CD14-positive monocyte (primary cell): ENCODE data around the gene DRAM1. TPM values are rescaled to one million over a fixed set of nuclear protein-coding genes. Genes with fewer than 3 reads are reported as not detected.

ENCODE experiments used
- DNase-seq, 3 donors: peaks; one replicate each; pipeline ENCODE4 v3.0.0-alpha.2; 2011 to 2022
- H2AFZ ChIP-seq: 2 replicates; pipeline ENCODE4 v1.6.0; 2012; ENCODE audit warnings: mild to moderate bottlenecking, low read depth, low read length, inconsistent platforms; ENCODE audit not compliant: insufficient read depth, poor library complexity, severe bottlenecking
- H3K27ac ChIP-seq, 2 donors: 1 replicate in 1 of 2; 2 replicates in 1 of 2; pipeline ENCODE4 v1.5.1; 2012 to 2013; ENCODE audit warnings: low read length in 2 of 2, control low read depth in 1 of 2, inconsistent platforms in 1 of 2, low read depth in 1 of 2, mild to moderate bottlenecking in 1 of 2
- H3K27me3 ChIP-seq, 2 donors: one replicate each; pipeline versions ENCODE4 v1.6.0 to v1.6.1; 2011 to 2013; ENCODE audit warnings: low read length in 2 of 2; ENCODE audit not compliant: control insufficient read depth in 2 of 2, insufficient read depth in 2 of 2
- H3K36me3 ChIP-seq, 2 donors: replicated peaks in 1 of 2; 1 replicate in 1 of 2; 2 replicates in 1 of 2; pipeline versions ENCODE4 v1.5.1 to v1.6.1; 2012 to 2013; ENCODE audit warnings: low read length in 2 of 2, control low read depth in 1 of 2, inconsistent platforms in 1 of 2, mild to moderate bottlenecking in 1 of 2; ENCODE audit not compliant: insufficient read depth in 2 of 2, control insufficient read depth in 1 of 2
- H3K4me1 ChIP-seq, 2 donors: 1 replicate in 1 of 2; 2 replicates in 1 of 2; pipeline versions ENCODE4 v1.5.1 to v1.6.1; 2012 to 2013; ENCODE audit warnings: low read length in 2 of 2, control low read depth in 1 of 2, inconsistent platforms in 1 of 2, mild to moderate bottlenecking in 1 of 2, moderate library complexity in 1 of 2; ENCODE audit not compliant: insufficient read depth in 2 of 2, control insufficient read depth in 1 of 2
- H3K4me2 ChIP-seq: replicated peaks from 2 replicates; pipeline ENCODE3; 2012; ENCODE audit warnings: low read length, moderate library complexity, mild to moderate bottlenecking; ENCODE audit not compliant: poor library complexity, severe bottlenecking; ENCODE audit errors: extremely low read depth
- H3K4me3 ChIP-seq, 3 experiments: fragments of 200-600 bp in 1 of 3; sonication (generic) in 1 of 3; replicated peaks in 1 of 3; 1 replicate in 2 of 3; 2 replicates in 1 of 3; pipeline ENCODE4 v1.5.1; 2011 to 2013; ENCODE audit warnings: low read length in 3 of 3, mild to moderate bottlenecking in 3 of 3, control low read depth in 2 of 3, low read depth in 2 of 3, inconsistent platforms in 1 of 3, moderate library complexity in 1 of 3
- H3K79me2 ChIP-seq: 2 replicates; pipeline ENCODE4 v1.6.0; 2012; ENCODE audit warnings: mild to moderate bottlenecking, control low read depth, inconsistent platforms, low read length, moderate library complexity; ENCODE audit not compliant: insufficient read depth
- H3K9ac ChIP-seq: 2 replicates; pipeline ENCODE4 v1.6.0; 2017; ENCODE audit warnings: low read length, mild to moderate bottlenecking; ENCODE audit not compliant: insufficient read depth, poor library complexity, severe bottlenecking
- H3K9me3 ChIP-seq, 2 donors: replicated peaks in 1 of 2; 1 replicate in 1 of 2; 2 replicates in 1 of 2; pipeline versions ENCODE4 v1.5.1 to v1.6.1; 2012 to 2013; ENCODE audit warnings: low read length in 2 of 2, control low read depth in 1 of 2; ENCODE audit not compliant: control insufficient read depth in 1 of 2, insufficient read depth in 1 of 2
- H4K20me1 ChIP-seq: 2 replicates; pipeline ENCODE4 v1.6.0; 2012; ENCODE audit warnings: mild to moderate bottlenecking, low read length, control low read depth, moderate library complexity; ENCODE audit not compliant: insufficient read depth
- H3K27ac Mint-ChIP-seq, 7 donors: one replicate each; pipeline ENCODE4 v1.8.0; 2020; ENCODE audit warnings: mild to moderate bottlenecking in 7 of 7, mixed read lengths in 7 of 7, moderate library complexity in 6 of 7, inconsistent platforms in 2 of 7
- H3K27me3 Mint-ChIP-seq, 3 donors: one replicate each; pipeline ENCODE4 v1.8.0; 2021 to 2022; ENCODE audit warnings: low read depth in 3 of 3, mild to moderate bottlenecking in 3 of 3, mixed read lengths in 3 of 3, moderate library complexity in 3 of 3, inconsistent platforms in 1 of 3
- H3K36me3 Mint-ChIP-seq, 2 donors: one replicate each; pipeline ENCODE4 v1.8.0; 2020; ENCODE audit warnings: mixed read lengths in 2 of 2, inconsistent platforms in 1 of 2, mild to moderate bottlenecking in 1 of 2
- H3K4me1 Mint-ChIP-seq: one replicate; pipeline ENCODE4 v1.8.0; 2020; ENCODE audit warnings: mild to moderate bottlenecking, mixed read lengths
- H3K4me3 Mint-ChIP-seq, 2 donors: one replicate each; pipeline ENCODE4 v1.8.0; 2020; ENCODE audit warnings: mild to moderate bottlenecking in 2 of 2, mixed read lengths in 2 of 2, moderate library complexity in 1 of 2
- H3K9me3 Mint-ChIP-seq, 7 donors: one replicate each; pipeline ENCODE4 v1.8.0; 2020 to 2022; ENCODE audit warnings: mixed read lengths in 7 of 7, mild to moderate bottlenecking in 6 of 7, moderate library complexity in 6 of 7, inconsistent platforms in 2 of 7
- WGBS: methylation state at CpG from one replicate; pipeline ENCODE4 v1.1.5; 2013; ENCODE audit warnings: missing lambda C conversion rate; ENCODE audit not compliant: insufficient coverage; 5-methylcytosine and 5-hydroxymethylcytosine counted together
- intact Hi-C, 2 donors: fragments of 100-400 bp; cut with micrococcal nuclease; formaldehyde crosslinking; loops; one replicate each; pipeline versions ENCODE4 v1.15.0 to v1.15.1; 2023
- polyA plus RNA-seq, 3 donors: library from polyadenylated mRNA; depleted of rRNA in 1 of 3; unstranded in 2 of 3; stranded (reverse) in 1 of 3; fragments of 300-500 nt in 2 of 3; fragments of >200 nt in 1 of 3; fragmentation: Illumina TruSeq in 2 of 3; gene quantifications; 1 replicate in 2 of 3; 2 replicates in 1 of 3; pipeline ENCODE4 v1.2.3, GENCODE V29; 2012 to 2021
- TF ChIP-seq, protein P1 (sequence below): fragments of 200-600 bp; IDR thresholded peaks from one replicate; pipeline ENCODE4 v1.8.0; 2022; ENCODE audit warnings: antibody characterized with exemption, mild to moderate bottlenecking

Gene DRAM1
- polyA plus RNA-seq, 3 donors, result 14.0 to 49.7 (median 43.0) TPM

DNA sequence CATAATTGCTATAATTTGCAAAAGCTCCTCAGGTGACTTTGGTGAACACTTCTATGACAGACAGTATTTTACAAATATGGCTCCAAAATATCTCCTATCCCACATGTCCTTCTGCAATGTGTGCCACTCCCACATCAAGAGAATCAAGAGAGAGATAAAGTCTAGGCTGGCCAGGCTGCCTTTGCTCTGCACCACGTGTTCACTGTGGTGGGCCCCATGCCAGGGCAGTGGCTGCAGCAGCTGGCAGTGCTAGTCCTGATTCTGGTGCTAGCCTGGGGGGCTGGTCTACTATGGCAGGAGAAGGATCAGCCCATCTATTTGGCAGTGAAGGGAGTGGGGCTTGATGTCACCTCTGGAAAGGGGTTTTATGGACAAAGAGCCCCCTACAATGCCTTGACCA lies 86.3 kb downstream of the DRAM1 start:
- WGBS, result 0% methylated on average over 1 of the region's 1 CpG
- Histone ChIP-seq H3K27ac (no peak overlapping the region), H3K9me3 (peaks cover 0 to 5% of the 10 kb centered on the region in 2 donors), H3K4me1 (peaks cover 0 to 5% of the 10 kb centered on the region in 2 donors), H3K36me3 (no peaks in the 10 kb centered on the region), H4K20me1 (no peaks in the 10 kb centered on the region), H3K9ac (no peak overlapping the region), H3K79me2 (no peaks in the 10 kb centered on the region), H3K27me3 (no peaks in the 10 kb centered on the region), H3K4me2 (no peak overlapping the region), H3K4me3 (no peak overlapping the region), H2AFZ (no peak overlapping the region)
- Mint-ChIP-seq H3K4me3 (no peak overlapping the region), H3K9me3 (peaks cover 0 to 12% (median 5%) of the 10 kb centered on the region in 7 donors), H3K4me1 (peaks cover 3% of the 10 kb centered on the region), H3K27ac (no peak overlapping the region), H3K36me3 (no peaks in the 10 kb centered on the region), H3K27me3 (peaks cover 0 to 2% (median 0%) of the 10 kb centered on the region in 3 donors)
- DNase-seq, result no peak
- TF ChIP-seq, protein P1, sequence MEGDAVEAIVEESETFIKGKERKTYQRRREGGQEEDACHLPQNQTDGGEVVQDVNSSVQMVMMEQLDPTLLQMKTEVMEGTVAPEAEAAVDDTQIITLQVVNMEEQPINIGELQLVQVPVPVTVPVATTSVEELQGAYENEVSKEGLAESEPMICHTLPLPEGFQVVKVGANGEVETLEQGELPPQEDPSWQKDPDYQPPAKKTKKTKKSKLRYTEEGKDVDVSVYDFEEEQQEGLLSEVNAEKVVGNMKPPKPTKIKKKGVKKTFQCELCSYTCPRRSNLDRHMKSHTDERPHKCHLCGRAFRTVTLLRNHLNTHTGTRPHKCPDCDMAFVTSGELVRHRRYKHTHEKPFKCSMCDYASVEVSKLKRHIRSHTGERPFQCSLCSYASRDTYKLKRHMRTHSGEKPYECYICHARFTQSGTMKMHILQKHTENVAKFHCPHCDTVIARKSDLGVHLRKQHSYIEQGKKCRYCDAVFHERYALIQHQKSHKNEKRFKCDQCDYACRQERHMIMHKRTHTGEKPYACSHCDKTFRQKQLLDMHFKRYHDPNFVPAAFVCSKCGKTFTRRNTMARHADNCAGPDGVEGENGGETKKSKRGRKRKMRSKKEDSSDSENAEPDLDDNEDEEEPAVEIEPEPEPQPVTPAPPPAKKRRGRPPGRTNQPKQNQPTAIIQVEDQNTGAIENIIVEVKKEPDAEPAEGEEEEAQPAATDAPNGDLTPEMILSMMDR, result no peak
- intact Hi-C loops, result no loop called here

DNA sequence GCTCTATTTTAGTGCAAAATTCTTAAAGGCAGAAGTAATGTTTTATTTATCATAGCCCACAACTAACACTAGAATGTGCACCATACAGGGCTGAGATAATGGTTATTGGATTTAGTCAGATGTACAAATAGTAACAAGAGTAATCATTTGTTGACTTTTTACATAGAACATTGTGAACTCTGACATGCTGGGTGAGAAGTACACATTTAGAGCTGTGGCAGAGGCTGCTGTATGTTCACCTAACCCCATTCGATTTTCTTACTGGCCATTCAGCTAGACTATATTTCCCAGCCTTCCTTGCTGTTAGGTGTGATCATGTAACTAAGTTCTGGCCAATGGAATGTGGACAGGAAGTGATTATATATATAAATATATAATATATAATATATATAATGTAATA lies 89.1 kb downstream of the DRAM1 start:
- WGBS, result no CpG with 5 or more reads among the region's 1 CpG

More for the DNA sequence above, 89.1 kb downstream of the DRAM1 start:
- H3K27ac Mint-ChIP-seq, result no peak overlapping the region
- Histone ChIP-seq H4K20me1 (no peaks in the 10 kb centered on the region), H3K9me3 (no peaks in the 10 kb centered on the region), H3K27ac (no peak overlapping the region), H3K79me2 (no peaks in the 10 kb centered on the region), H3K4me3 (no peak overlapping the region), H3K36me3 (no peaks in the 10 kb centered on the region), H3K9ac (no peak overlapping the region), H3K4me1 (peaks cover 0 to 5% of the 10 kb centered on the region in 2 donors), H3K27me3 (no peaks in the 10 kb centered on the region), H3K4me2 (no peak overlapping the region), H2AFZ (no peak overlapping the region)
- no peak for DNase-seq
- H3K9me3 Mint-ChIP-seq, result peaks cover 0 to 7% (median 0%) of the 10 kb centered on the region in 7 donors
- no peaks in the 10 kb centered on the region for H3K36me3 Mint-ChIP-seq
- H3K27me3 Mint-ChIP-seq, result peaks cover 0 to 3% (median 0%) of the 10 kb centered on the region in 3 donors
- TF ChIP-seq, protein P1, result no peak
- intact Hi-C loops, result no loop called here
- peaks cover 3% of the 10 kb centered on the region for H3K4me1 Mint-ChIP-seq
- no peak overlapping the region for H3K4me3 Mint-ChIP-seq
